Brain microvascular endothelial cell (primary cell): Measurements from ENCODE around the gene PLAC1.

Experiments used
- DNase-seq: peaks from one replicate; pipeline ENCODE4 v3.0.0-alpha.2; 2020
- H3K27ac ChIP-seq: fragments of 250-450 bp; sonication (Bioruptor Pico); 2 replicates; pipeline ENCODE4 v1.5.1; 2020; ENCODE audit warnings: mild to moderate bottlenecking, moderate library complexity
- H3K27me3 ChIP-seq: fragments of 250-450 bp; sonication (Bioruptor Pico); replicated peaks from 2 replicates; pipeline ENCODE4 v1.5.1; 2020; ENCODE audit warnings: mild to moderate bottlenecking
- H3K36me3 ChIP-seq: fragments of 250-450 bp; sonication (Bioruptor Pico); replicated peaks from 2 replicates; pipeline ENCODE4 v1.5.1; 2020; ENCODE audit warnings: mild to moderate bottlenecking
- H3K4me3 ChIP-seq: 2 replicates; pipeline ENCODE4 v1.5.1; 2011; ENCODE audit warnings: low read depth, mild to moderate bottlenecking, control low read depth, low read length, moderate library complexity
- CTCF ChIP-seq: IDR thresholded peaks from 2 replicates; pipeline ENCODE4 v1.5.1; 2011; ENCODE audit warnings: low read depth, mild to moderate bottlenecking, moderate library complexity, low read length, control low read depth, inconsistent platforms; ENCODE audit errors: missing control alignments
- in situ Hi-C: cut with HindIII; loops from 2 replicates; pipeline ENCODE4 v1.10.0; 2017; ENCODE audit warnings: low sequenced_read_pairs, low pct_ligation_motif_present

Gene PLAC1

GRCh38 chrX:134692990-134693389 lies 34.7 kb upstream of the PLAC1 start:
- peak; percentile 63 for DNase-seq
- in situ Hi-C loops = no loop called here

GRCh38 chrX:134692233-134692632 lies 34.0 kb upstream of the PLAC1 start:
- DNase-seq = no peak
- in situ Hi-C loops = no loop called here
- no peak overlapping the region for H3K27ac ChIP-seq
- no peaks in the 10 kb centered on the region for H3K36me3 ChIP-seq
- TF ChIP-seq CTCF = no peak
- no peak overlapping the region for H3K4me3 ChIP-seq
- H3K27me3 ChIP-seq = no peaks in the 10 kb centered on the region

More at GRCh38 chrX:134692990-134693389, 34.7 kb upstream of the PLAC1 start:
- Histone ChIP-seq H3K4me3 (no peak overlapping the region), H3K27me3 (no peaks in the 10 kb centered on the region), H3K36me3 (no peaks in the 10 kb centered on the region), H3K27ac (no peak overlapping the region)
- no peak for TF ChIP-seq CTCF

DNA sequence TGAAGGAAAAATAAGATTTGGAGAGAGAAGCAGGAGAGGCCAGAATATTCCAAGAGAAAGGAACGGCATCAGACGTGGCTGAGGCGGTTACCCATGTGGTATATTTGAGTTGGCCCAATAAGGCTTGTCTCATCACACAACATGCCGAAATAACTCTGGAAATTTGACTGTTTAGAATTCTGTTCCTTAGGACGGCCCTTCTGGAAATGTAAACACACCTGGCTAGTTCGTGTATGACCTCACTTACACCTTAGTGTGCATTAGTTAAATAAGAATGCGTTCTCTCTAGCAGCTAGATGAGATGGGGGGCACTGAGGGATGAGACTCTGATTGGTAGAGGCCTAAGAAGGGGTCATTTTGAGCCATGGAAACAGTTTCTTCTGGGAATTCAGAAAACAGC lies 33.2 kb upstream of the PLAC1 start:
- DNase-seq = no peak
- no peak for TF ChIP-seq CTCF
- no peak overlapping the region for H3K27ac ChIP-seq
- in situ Hi-C loops = no loop called here
- H3K36me3 ChIP-seq = no peaks in the 10 kb centered on the region
- no peaks in the 10 kb centered on the region for H3K27me3 ChIP-seq
- no peak overlapping the region for H3K4me3 ChIP-seq

DNA sequence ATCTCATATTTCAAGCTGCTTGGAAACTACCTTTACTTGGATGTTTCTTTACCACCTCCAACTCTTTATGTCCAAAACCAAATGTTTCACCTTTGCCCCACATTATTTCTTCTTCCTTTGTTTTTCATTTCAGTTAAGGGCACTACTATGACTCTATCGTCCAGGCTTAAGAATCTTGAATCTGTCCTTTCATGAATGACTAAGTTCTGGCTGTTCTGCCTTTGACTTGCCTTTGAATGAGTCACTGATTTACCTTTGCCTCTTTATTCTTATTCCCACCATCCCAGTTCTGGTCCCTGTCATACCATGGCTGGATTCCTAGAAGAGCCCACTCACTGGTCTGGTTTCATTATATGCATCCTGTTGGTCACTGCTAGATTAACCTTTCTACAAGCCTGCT lies 30.6 kb upstream of the PLAC1 start:
- TF ChIP-seq CTCF = no peak
- DNase-seq = peak; percentile 18
- Histone ChIP-seq H3K27me3 (no peaks in the 10 kb centered on the region), H3K36me3 (no peaks in the 10 kb centered on the region), H3K4me3 (no peak overlapping the region), H3K27ac (no peak overlapping the region)
- in situ Hi-C loops = no loop called here

- H3K4me3 ChIP-seq = no peak overlapping the region
- no peak overlapping the region for H3K27ac ChIP-seq
- in situ Hi-C loops = no loop called here
- DNase-seq = no peak
- H3K27me3 ChIP-seq = no peaks in the 10 kb centered on the region
- no peak for TF ChIP-seq CTCF
- H3K36me3 ChIP-seq = no peaks in the 10 kb centered on the region
These were observed 30.0 kb upstream of the PLAC1 start for GRCh38 chrX:134688031-134688823.

DNA sequence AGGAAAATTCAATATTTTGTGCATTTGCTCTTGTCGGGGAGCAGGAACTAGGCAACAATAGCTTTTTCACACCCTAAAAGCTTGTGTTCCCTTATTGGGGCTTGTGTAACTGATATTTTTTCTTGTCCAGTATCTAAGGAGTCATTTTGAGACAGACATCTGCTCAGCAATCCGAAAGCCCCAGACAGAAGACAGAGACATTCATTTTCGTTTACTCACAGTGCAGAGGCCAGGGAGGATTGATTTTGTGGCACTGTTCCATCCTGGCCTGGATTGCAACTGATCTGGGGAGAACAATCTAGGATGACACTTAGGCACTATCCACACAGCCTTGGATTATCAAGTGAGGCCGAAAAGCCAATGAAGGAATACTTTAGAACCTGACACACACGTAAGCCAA lies 27.4 kb upstream of the PLAC1 start:
- no peak overlapping the region for H3K27ac ChIP-seq
- no peak overlapping the region for H3K4me3 ChIP-seq
- no peak for TF ChIP-seq CTCF
- no peaks in the 10 kb centered on the region for H3K36me3 ChIP-seq
- H3K27me3 ChIP-seq = no peaks in the 10 kb centered on the region
- peak; percentile 51 for DNase-seq
- in situ Hi-C loops = no loop called here
